IPS DF 6.9 (cell line): ENCODE data around the gene CFI.

Source experiments
- DNase-seq: peaks from one replicate; pipeline ENCODE4 v3.0.0-alpha.2; 2013; ENCODE audit warnings: low read depth, low spot score
- H3K27ac ChIP-seq: one replicate; pipeline ENCODE4 v1.5.1; 2013; ENCODE audit warnings: low read length, control low read depth
- H3K27me3 ChIP-seq: 2 replicates; pipeline ENCODE4 v1.6.1; 2013; ENCODE audit warnings: mild to moderate bottlenecking, low read length; ENCODE audit not compliant: control insufficient read depth, insufficient read depth
- H3K36me3 ChIP-seq: 2 replicates; pipeline ENCODE4 v1.6.1; 2013; ENCODE audit warnings: low read length; ENCODE audit not compliant: control insufficient read depth, insufficient read depth
- H3K4me1 ChIP-seq: 2 replicates; pipeline ENCODE4 v1.6.1; 2013; ENCODE audit warnings: low read length; ENCODE audit not compliant: control insufficient read depth, insufficient read depth
- H3K4me3 ChIP-seq: 2 replicates; pipeline ENCODE4 v1.5.1; 2013; ENCODE audit warnings: mild to moderate bottlenecking, low read length
- H3K9me3 ChIP-seq: 2 replicates; pipeline ENCODE4 v1.6.1; 2013; ENCODE audit warnings: low read length, inconsistent platforms; ENCODE audit not compliant: control insufficient read depth, insufficient read depth
- WGBS: extraction: QIAGEN DNeasy Blood & Tissue Kit; methylation state at CpG from one replicate; pipeline ENCODE4 v1.1.7; 2013; ENCODE audit warnings: mixed read lengths, missing lambda C conversion rate; ENCODE audit not compliant: insufficient read length, insufficient coverage; 5-methylcytosine and 5-hydroxymethylcytosine counted together

Gene CFI

DNA sequence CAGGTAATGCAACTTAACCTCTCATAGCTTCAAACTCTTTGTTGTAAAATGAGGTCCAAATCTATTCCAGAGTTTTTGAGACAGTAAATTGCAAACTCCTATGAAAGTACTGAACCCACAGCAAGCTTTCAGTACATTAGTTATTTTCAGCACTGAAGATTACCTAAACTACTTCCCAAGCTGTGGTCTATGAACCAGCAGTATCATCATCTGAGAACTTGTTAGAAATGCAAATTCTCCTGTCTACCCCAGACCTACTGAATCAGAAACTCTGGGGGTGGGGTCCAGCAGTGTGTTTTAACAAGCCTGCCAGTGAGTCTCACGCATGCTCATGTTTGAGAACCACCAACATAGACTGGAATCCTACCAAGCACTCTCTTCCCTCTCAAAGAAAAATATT is 92.8 kb downstream of the CFI start:
- no peak overlapping the region for H3K27ac ChIP-seq
- H3K4me3 ChIP-seq: no peak overlapping the region
- H3K9me3 ChIP-seq: no peaks in the 10 kb centered on the region
- H3K27me3 ChIP-seq: no peaks in the 10 kb centered on the region
- no peak for DNase-seq
- H3K36me3 ChIP-seq: no peaks in the 10 kb centered on the region; the same call in 1 of the 2 replicates
- WGBS: no CpG with 5 or more reads among the region's 1 CpG
- H3K4me1 ChIP-seq: no peaks in the 10 kb centered on the region

- Histone ChIP-seq H3K36me3 (no peaks in the 10 kb centered on the region), H3K27ac (no peak overlapping the region), H3K9me3 (no peaks in the 10 kb centered on the region), H3K4me3 (no peak overlapping the region), H3K27me3 (no peaks in the 10 kb centered on the region), H3K4me1 (no peaks in the 10 kb centered on the region)
- no peak for DNase-seq
- WGBS: no CpG with 5 or more reads among the region's 2 CpGs
Observed at GRCh38 chr4:109708435-109708834, 93.4 kb downstream of the CFI start.

DNA sequence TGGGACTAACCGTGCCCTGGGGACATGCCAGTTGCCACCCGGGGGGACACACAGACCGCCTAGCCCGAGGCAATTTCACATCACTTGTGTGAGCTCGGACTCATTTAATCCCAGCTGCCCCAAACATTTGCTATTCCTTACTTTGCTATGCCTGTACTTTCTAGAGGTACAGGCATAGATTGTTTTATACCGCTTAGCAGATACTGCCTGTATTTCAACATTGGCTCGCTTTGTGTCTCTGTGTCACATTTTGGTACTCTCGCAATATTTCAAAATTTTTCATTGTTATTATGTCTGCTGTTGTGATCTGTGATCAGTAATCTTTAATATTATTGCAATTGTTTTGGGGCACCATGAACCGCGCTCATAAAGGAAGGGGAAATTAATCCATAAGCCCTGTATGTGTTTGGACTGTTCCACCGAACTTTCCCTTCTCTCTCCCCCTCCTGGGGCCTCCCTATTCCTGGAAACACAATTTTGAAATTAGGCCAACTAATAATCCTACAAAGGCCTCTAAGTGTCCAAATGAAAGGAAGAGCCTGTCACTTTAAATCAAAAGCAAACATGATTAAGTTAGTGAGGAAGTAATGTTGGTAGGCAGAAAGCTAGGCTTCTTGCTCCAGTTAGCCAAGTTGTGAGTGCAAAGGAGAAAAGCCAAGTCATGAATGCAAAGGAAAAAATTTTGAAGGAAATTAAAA is 98.0 kb downstream of the CFI start:
- DNase-seq: no peak
- no peaks in the 10 kb centered on the region for H3K36me3 ChIP-seq
- H3K27ac ChIP-seq: no peak overlapping the region
- H3K4me1 ChIP-seq: no peaks in the 10 kb centered on the region
- H3K4me3 ChIP-seq: peak overlapping the region; percentile 74; the same call in 1 of the 2 replicates
- H3K27me3 ChIP-seq: no peaks in the 10 kb centered on the region
- WGBS: no CpG with 5 or more reads among the region's 11 CpGs
- H3K9me3 ChIP-seq: no peaks in the 10 kb centered on the region

DNA sequence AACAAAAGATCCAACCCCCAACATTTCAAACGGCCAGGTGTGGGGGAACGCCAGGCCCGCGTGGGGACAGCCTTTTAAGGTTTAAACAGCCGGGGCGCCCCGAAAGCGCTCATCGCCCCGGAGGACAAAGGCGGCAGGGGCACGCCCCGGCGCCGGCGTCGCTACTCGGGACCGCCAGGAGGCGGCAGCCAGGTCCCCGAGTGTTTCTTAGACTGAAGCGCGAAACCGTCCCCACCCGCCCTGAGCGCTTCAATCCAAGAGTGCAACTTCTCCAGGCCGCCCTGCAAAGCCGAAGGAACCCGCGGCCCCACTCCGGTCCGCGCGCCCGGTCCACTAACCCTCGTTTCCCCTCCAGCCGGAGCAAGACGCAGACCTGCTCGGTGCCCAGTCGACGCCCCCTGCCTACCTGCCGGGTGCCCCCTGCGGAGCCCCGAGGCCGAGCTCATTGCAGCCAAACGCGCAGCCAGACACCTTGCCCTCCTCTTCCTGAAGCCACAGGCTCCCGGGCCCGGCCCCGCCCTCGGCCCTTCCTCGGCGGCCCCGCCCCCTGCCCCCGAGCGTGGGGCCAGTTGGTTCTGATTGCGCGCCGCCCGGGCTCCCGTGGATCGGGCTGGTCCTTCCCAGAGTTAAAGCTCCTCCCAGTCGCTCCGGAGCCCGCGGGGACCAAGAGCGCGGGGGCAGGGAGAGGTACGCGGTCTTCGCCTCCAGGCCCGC is 98.7 kb downstream of the CFI start, which contains the start of gene CASP6:
TSS of gene CASP6 (minus strand) at position 496 of the 714 bp plus-strand sequence. CDS start at position 446, 50 bp downstream.
- no peak within 1 kb of the TSS for H3K27ac ChIP-seq
- peak; percentile 47 for DNase-seq
- H3K4me3 ChIP-seq: peak within 1 kb of the TSS; percentile 74; the same call in 1 of the 2 replicates
- H3K27me3 ChIP-seq: no peaks in the 10 kb centered on the region
- H3K36me3 ChIP-seq: no peaks in the 10 kb centered on the region
- no CpG with 5 or more reads among the region's 72 CpGs for WGBS
- no peaks in the 10 kb centered on the region for H3K4me1 ChIP-seq
- H3K9me3 ChIP-seq: no peaks in the 10 kb centered on the region

DNA sequence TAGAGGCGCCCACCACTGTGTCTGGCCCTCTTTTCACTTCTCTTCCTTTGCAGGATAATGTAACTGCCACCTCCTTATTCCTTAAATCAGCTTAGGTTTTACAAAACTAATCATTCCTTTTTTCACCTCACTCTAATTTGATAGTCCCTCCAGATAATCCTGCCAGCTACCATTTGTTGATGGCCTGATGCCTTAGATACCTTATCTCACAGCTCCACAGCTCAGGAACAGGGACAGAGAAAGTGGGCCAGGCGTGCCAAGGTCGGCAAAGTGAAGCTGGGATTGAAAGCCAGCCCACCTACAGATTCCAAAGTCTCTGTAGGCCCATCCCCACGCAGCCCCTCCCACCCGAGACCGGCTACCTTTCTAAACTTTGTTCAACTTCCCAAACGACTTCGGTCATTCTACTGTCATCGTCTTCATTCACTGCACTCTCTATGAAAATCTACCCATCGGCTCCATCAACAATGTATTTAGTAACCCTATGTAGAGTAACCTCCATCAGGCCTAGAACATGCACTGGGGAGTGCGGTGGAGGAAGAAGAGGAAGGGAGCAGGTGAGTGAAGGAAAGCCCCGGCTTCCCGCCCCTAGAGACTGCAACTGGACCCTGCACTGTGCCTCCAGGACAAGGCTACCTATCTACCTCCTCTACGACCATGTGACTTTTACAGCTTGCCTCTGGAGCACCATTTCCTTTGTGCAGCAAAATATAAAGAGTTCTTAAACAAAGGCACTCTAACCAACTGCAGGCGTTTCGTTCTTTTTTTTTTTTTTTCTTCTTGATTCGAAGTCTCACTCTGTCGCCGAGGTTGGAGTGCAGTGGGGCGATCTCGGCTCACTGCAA is 100.0 kb downstream of the CFI start:
- no CpG with 5 or more reads among the region's 21 CpGs for WGBS
- Histone ChIP-seq H3K4me1 (no peaks in the 10 kb centered on the region), H3K36me3 (no peaks in the 10 kb centered on the region), H3K27ac (no peak overlapping the region), H3K4me3 (peak overlapping the region; percentile 74; the same call in 1 of the 2 replicates), H3K9me3 (no peaks in the 10 kb centered on the region), H3K27me3 (no peaks in the 10 kb centered on the region)
- DNase-seq: peak; percentile 9

DNA sequence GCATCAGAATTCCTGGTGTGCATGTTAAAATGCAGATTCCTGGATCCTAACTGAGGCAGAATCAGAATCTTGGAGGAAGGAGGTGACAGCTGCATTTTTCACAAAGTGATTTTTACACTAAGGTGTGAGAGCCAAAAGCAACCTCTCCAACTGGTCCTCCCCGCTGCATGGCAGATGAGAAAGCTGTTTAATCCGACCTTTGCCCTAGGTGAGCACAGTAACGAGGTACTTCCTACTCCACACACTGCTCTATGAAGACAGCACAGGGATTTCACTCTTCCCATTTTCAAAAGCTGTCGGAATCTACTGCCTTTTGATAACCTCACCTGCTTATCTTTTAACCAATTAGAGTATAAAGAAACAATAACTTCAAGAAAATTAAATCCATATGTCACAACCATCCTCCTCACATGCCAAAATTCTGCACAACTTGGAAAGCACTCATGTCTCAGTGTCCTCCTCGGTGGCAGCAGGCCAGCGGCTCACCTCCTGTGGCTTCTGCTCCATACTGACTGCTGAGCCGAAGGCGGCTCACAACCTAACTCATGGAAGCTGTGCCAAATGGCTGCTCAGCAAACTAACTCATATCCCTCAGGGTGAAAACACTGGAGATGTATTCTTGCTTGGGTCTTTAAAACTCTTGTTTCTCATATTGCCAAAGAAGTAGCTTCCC is 102.1 kb downstream of the CFI start:
- Histone ChIP-seq H3K27me3 (no peaks in the 10 kb centered on the region), H3K27ac (no peak overlapping the region), H3K4me3 (no peak overlapping the region), H3K9me3 (no peaks in the 10 kb centered on the region), H3K36me3 (no peaks in the 10 kb centered on the region), H3K4me1 (no peaks in the 10 kb centered on the region)
- DNase-seq: no peak
- no CpG with 5 or more reads among the region's 8 CpGs for WGBS

- WGBS: no CpG with 5 or more reads among the region's 1 CpG
- H3K9me3 ChIP-seq: no peaks in the 10 kb centered on the region
- H3K4me3 ChIP-seq: no peak overlapping the region
- no peaks in the 10 kb centered on the region for H3K36me3 ChIP-seq
- no peak overlapping the region for H3K27ac ChIP-seq
- DNase-seq: no peak
- H3K4me1 ChIP-seq: no peaks in the 10 kb centered on the region
- no peaks in the 10 kb centered on the region for H3K27me3 ChIP-seq
Observed at GRCh38 chr4:109698656-109699055, 103.1 kb downstream of the CFI start.

- Histone ChIP-seq H3K27ac (no peak overlapping the region), H3K4me1 (no peaks in the 10 kb centered on the region), H3K36me3 (no peaks in the 10 kb centered on the region; the same call in 1 of the 2 replicates), H3K27me3 (no peaks in the 10 kb centered on the region), H3K4me3 (no peak overlapping the region), H3K9me3 (no peaks in the 10 kb centered on the region)
- no peak for DNase-seq
- no CpG with 5 or more reads among the region's 1 CpG for WGBS
Observed at GRCh38 chr4:109691411-109691920, 110.3 kb downstream of the CFI start.
